Body of pancreas (tissue), 4 donors: ENCODE results near the gene ARHGEF3.

Source experiments
- CTCF ChIP-seq, 7 experiments: fragments of 450-650 bp in 4 of 7; fragments of 200-600 bp in 3 of 7; sonication (generic) in 3 of 7; IDR thresholded peaks; one replicate each; pipeline ENCODE4 v1.5.1; 2016 to 2019; ENCODE audit warnings: antibody characterized with exemption in 7 of 7
- POLR2A ChIP-seq, 3 donors: fragments of 450-650 bp; IDR thresholded peaks; one replicate each; pipeline ENCODE4 v1.6.1; 2016; ENCODE audit warnings: antibody characterized with exemption in 3 of 3, mild to moderate bottlenecking in 2 of 3

- TF ChIP-seq CTCF (IDR thresholded peaks at IDR 0.05) (no peak), POLR2A (IDR thresholded peaks at IDR 0.05) (no peak)
Measured at GRCh38 chr3:56806407-56806806, 4.7 kb upstream of the ARHGEF3 start.
